ENCODE measurements around the gene ARAP1.

The ARAP1 gene

GRCh38 chr11:72741849-72742512 is 10.2 kb downstream of the ARAP1 start:
- DNase-seq, result no peak

- DNase-seq, result no peak
Measured at GRCh38 chr11:72741429-72741833, 10.8 kb downstream of the ARAP1 start.

GRCh38 chr11:72740562-72741428 is 11.4 kb downstream of the ARAP1 start:
- DNase-seq, result no peak

- no peak for DNase-seq
Measured at GRCh38 chr11:72740060-72740424, 12.2 kb downstream of the ARAP1 start.

GRCh38 chr11:72739240-72740059 is 12.8 kb downstream of the ARAP1 start:
- no peak for DNase-seq

GRCh38 chr11:72738199-72739141 is 13.7 kb downstream of the ARAP1 start:
- no peak for DNase-seq

- no peak for DNase-seq
Measured at GRCh38 chr11:72737336-72737735, 14.9 kb downstream of the ARAP1 start.

- DNase-seq, result peak; percentile 61
Measured at GRCh38 chr11:72736452-72737069, 15.6 kb downstream of the ARAP1 start.

- DNase-seq, result no peak
Measured at GRCh38 chr11:72735495-72736027, 16.6 kb downstream of the ARAP1 start.

- no peak for DNase-seq
Measured at GRCh38 chr11:72732329-72732728, 19.9 kb downstream of the ARAP1 start.

GRCh38 chr11:72730737-72731136 is 21.5 kb downstream of the ARAP1 start:
- no peak for DNase-seq

GRCh38 chr11:72730243-72730642 is 22.0 kb downstream of the ARAP1 start:
- DNase-seq, result no peak

- DNase-seq, result no peak
Measured at GRCh38 chr11:72727521-72727920, 24.7 kb downstream of the ARAP1 start.

GRCh38 chr11:72726266-72727220 is 25.7 kb downstream of the ARAP1 start:
- DNase-seq, result no peak

GRCh38 chr11:72725724-72726028 is 26.5 kb downstream of the ARAP1 start:
- DNase-seq, result no peak

- peak; percentile 83 for DNase-seq
Measured at GRCh38 chr11:72724851-72725723, 27.1 kb downstream of the ARAP1 start.

GRCh38 chr11:72724021-72724551 is 28.1 kb downstream of the ARAP1 start:
- no peak for DNase-seq

GRCh38 chr11:72723508-72723907 is 28.7 kb downstream of the ARAP1 start:
- no peak for DNase-seq

- DNase-seq, result peak; percentile 85
Measured at GRCh38 chr11:72722050-72722748, 30.0 kb downstream of the ARAP1 start.

All from stimulated activated CD4-positive, alpha-beta T cell treated with anti-CD3 and anti-CD28 coated beads, Interleukin-4, amount 100 ng/mL, for 24 hours (primary cell).